Stomach (tissue), 4 donors: ENCODE data around the gene NFATC1.

Source experiments
- POLR2AphosphoS5 ChIP-seq, 3 donors: sonication (generic); formaldehyde crosslinking; IDR thresholded peaks; one replicate each; pipeline ENCODE4 v1.6.1; 2016; ENCODE audit warnings: antibody characterized with exemption in 3 of 3
- TF ChIP-seq, protein P1 (sequence below), 7 experiments: fragments of 450-650 bp in 4 of 7; fragments of 200-600 bp in 3 of 7; sonication (generic) in 3 of 7; IDR thresholded peaks; one replicate each; pipeline ENCODE4 v1.5.1; 2016 to 2019; ENCODE audit warnings: antibody characterized with exemption in 7 of 7, control low read depth in 2 of 7, mild to moderate bottlenecking in 1 of 7

DNA sequence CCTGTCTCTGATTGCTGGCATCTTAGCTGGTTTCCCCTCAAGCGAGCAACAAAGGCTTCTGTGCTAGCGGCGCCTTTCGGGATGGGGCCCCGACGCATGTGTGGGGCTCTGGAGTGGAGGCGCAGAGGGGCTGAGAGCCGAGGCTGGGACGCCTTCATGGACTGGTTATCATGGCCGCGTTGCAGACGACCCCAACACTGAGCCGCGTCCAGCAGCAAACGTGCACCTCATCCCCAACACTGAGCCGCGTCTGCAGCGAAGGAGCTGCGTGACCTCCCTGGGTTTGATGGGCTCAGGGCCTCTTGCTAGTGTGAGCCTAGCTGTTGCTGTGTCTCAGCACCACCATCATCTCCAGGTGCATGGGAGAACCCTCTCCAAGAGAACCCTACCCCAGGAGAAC is 160.2 kb downstream of the NFATC1 start:
- TF ChIP-seq, protein P1, sequence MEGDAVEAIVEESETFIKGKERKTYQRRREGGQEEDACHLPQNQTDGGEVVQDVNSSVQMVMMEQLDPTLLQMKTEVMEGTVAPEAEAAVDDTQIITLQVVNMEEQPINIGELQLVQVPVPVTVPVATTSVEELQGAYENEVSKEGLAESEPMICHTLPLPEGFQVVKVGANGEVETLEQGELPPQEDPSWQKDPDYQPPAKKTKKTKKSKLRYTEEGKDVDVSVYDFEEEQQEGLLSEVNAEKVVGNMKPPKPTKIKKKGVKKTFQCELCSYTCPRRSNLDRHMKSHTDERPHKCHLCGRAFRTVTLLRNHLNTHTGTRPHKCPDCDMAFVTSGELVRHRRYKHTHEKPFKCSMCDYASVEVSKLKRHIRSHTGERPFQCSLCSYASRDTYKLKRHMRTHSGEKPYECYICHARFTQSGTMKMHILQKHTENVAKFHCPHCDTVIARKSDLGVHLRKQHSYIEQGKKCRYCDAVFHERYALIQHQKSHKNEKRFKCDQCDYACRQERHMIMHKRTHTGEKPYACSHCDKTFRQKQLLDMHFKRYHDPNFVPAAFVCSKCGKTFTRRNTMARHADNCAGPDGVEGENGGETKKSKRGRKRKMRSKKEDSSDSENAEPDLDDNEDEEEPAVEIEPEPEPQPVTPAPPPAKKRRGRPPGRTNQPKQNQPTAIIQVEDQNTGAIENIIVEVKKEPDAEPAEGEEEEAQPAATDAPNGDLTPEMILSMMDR (IDR thresholded peaks at IDR 0.05): no peak
- TF ChIP-seq POLR2AphosphoS5 (IDR thresholded peaks at IDR 0.05): no peak
